ENCODE results near the gene TBXA2R.
A peak's percentile ranks its signal among the peaks of the same experiment; 100 is the strongest.

The TBXA2R gene

DNA sequence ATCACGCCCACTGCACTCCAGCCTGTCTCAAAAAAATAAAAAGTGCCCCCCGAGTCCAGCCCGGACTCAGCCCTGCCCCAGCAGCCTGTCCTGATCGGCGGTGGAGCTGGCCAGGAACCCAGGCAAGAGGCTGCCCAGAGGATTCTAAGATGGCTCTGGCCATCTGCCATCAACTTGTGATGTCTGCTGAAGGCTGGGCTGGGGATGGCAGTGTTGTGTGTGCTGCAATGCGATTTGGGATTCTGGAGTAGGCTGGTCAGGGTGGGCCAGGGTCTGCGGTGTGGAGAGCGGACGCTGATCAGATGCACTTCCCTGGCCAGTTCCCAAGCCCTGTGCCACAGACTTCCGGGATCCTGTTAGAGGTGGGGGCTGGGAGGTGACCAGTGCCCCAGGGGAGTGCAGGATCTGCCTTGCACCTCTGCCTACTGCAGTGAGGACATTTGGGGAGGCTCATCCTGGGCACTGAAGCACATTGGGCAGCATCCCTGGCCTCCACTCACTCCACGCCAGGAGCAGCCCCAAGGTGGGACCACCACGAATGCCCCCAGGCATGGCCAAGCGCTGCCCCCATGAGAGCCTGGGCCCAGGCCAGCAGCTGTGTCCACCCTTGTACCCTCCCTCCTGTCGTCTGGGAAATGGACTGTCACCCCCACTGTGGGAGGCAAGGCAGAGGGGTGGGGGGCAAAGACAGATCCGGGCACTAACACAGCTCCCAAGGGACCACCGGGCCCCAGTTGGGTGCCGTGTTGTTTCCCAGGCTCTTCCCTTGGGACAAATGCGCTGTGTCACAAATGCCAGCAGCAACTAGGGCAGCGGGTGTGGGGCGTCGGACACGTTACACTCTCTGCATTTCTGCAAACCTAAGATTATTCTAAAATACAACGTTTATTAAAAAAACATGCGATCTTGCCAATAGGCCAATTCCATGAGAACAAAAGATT lies 3.4 kb upstream of the TBXA2R start:
- Histone ChIP-seq H3K27ac (ENCODE audit: low read depth, low read length) (no peak overlapping the region), H3K27me3 (ENCODE audit: control insufficient read depth, insufficient read depth, low read length) (peaks cover 12% of the 10 kb centered on the region), H3K9me3 (ENCODE audit: control insufficient read depth, insufficient read depth, low read length) (no peaks in the 10 kb centered on the region), H3K4me1 (ENCODE audit: control insufficient read depth, insufficient read depth, low read length) (peaks cover 6% of the 10 kb centered on the region; the same call in 1 of the 2 replicates), H3K4me3 (ENCODE audit: low read depth, low read length) (no peak overlapping the region), H3K9ac (ENCODE audit: low read depth, low read length) (no peak overlapping the region), H3K36me3 (ENCODE audit: control insufficient read depth, insufficient read depth, low read length) (peaks cover 22% of the 10 kb centered on the region)

DNA sequence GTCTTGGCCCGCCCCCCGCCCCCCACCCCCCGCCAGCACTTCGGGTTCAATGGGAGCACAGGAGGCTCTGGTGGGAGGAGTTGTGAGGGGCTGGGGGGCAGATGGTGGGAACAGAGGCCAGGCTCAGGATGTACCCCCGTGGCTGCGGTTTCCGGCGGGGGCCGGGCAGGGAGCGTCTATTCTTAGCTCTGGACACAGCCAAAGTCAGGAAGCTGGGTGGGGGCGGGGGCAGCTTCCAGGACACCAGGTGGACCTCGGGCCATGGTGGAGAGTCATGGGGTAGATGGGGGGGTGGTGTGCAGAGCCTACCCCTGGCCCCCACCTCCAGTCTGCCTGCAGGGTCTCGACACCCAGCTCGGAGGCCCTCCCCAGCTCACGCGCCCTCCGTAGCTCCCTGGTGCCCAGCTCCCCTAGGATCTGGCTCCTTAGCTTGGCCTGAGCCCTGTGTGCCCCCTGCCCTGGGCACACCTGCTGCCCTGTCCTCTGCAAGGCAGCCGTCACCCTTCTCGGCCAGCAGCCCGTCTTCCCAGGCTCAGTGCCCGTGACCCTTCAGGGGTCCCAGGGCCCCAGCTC lies 2.2 kb upstream of the TBXA2R start:
- Histone ChIP-seq H3K36me3 (ENCODE audit: control insufficient read depth, insufficient read depth, low read length) (peaks cover 22% of the 10 kb centered on the region), H3K27ac (ENCODE audit: low read depth, low read length) (no peak overlapping the region), H3K27me3 (ENCODE audit: control insufficient read depth, insufficient read depth, low read length) (peaks cover 16% of the 10 kb centered on the region), H3K4me1 (ENCODE audit: control insufficient read depth, insufficient read depth, low read length) (peaks cover 6% of the 10 kb centered on the region; the same call in 1 of the 2 replicates), H3K9me3 (ENCODE audit: control insufficient read depth, insufficient read depth, low read length) (no peaks in the 10 kb centered on the region), H3K9ac (ENCODE audit: low read depth, low read length) (no peak overlapping the region), H3K4me3 (ENCODE audit: low read depth, low read length) (no peak overlapping the region)

DNA sequence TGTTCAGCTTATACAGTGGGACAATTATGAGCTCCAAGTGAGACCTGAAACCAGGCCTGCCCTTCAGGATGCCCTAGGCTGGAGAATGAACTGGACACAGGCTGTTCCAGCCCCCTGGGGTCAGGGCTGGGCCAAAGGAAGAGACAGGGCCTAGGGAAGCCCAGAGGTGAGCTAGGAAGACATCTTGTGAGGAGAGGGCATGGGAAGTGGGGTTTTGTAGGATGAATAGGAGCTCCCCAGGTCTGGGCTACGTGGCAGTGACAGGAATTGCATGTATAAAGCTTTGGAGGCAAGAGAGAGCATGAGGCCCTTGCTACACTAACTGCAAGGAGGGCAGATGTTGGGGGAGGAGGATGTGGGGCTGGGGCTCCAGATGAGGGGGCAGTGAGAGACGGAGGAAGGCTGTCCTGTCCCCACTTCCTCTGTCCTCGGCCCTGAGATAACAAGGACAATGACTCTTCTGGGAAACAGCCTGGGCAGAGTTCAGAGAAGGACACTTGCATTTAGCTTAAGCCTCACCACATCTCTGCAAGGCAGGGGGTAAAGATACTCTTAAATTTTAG lies 1.5 kb upstream of the TBXA2R start:
- H3K9me3 ChIP-seq (ENCODE audit: control insufficient read depth, insufficient read depth, low read length): no peaks in the 10 kb centered on the region
- H3K4me3 ChIP-seq (ENCODE audit: low read depth, low read length): no peak overlapping the region
- peaks cover 16% of the 10 kb centered on the region for H3K27me3 ChIP-seq (ENCODE audit: control insufficient read depth, insufficient read depth, low read length)
- H3K9ac ChIP-seq (ENCODE audit: low read depth, low read length): no peak overlapping the region
- H3K4me1 ChIP-seq (ENCODE audit: control insufficient read depth, insufficient read depth, low read length): peaks cover 6% of the 10 kb centered on the region; the same call in 1 of the 2 replicates
- peaks cover 22% of the 10 kb centered on the region for H3K36me3 ChIP-seq (ENCODE audit: control insufficient read depth, insufficient read depth, low read length)
- peak overlapping the region; percentile 26 for H3K27ac ChIP-seq (ENCODE audit: low read depth, low read length)

DNA sequence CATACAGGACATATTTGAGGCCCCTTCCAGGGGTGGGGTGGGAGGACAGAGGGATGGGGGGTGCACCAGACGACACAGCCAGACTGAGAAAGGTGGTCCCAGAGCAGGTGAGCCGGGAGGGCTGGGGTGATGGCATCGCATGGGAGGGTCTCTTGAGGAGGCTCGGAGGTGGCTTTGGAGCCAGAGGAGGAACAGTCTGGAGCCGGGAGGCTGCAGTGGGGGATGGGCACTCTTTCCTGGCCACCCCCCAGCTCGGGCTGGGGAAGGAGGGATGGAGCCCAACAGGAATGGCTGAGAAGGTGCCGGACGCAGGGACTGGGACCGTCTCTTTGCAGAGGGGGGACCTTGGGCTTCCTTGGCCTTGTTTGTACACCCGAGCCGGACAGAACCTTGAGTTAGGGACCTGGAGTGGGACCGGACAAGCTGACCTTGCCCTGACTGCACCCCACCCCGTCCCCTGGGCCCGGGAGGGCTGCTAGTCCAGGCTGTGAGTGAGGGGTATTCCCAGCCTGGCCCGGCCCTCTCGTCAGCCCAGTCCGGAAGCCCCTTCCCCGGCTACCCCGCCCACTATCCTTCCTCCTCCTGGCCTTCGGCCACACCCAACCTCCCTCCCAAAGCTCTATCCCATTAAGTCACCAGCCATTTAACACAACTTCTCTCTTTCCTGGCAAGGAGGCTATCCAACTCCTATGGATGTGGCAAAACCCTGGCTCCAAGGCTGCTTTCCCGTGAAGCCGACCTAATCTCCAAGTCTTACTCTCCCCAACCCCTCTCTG lies 816 bp upstream of the TBXA2R start:
- H3K9ac ChIP-seq (ENCODE audit: low read depth, low read length): no peak overlapping the region
- H3K27me3 ChIP-seq (ENCODE audit: control insufficient read depth, insufficient read depth, low read length): peaks cover 16% of the 10 kb centered on the region
- peaks cover 20% of the 10 kb centered on the region for H3K36me3 ChIP-seq (ENCODE audit: control insufficient read depth, insufficient read depth, low read length)
- peak overlapping the region; percentile 58 for H3K4me3 ChIP-seq (ENCODE audit: low read depth, low read length)
- peaks cover 6% of the 10 kb centered on the region; the same call in 1 of the 2 replicates for H3K4me1 ChIP-seq (ENCODE audit: control insufficient read depth, insufficient read depth, low read length)
- H3K9me3 ChIP-seq (ENCODE audit: control insufficient read depth, insufficient read depth, low read length): no peaks in the 10 kb centered on the region
- H3K27ac ChIP-seq (ENCODE audit: low read depth, low read length): peak overlapping the region; percentile 26

DNA sequence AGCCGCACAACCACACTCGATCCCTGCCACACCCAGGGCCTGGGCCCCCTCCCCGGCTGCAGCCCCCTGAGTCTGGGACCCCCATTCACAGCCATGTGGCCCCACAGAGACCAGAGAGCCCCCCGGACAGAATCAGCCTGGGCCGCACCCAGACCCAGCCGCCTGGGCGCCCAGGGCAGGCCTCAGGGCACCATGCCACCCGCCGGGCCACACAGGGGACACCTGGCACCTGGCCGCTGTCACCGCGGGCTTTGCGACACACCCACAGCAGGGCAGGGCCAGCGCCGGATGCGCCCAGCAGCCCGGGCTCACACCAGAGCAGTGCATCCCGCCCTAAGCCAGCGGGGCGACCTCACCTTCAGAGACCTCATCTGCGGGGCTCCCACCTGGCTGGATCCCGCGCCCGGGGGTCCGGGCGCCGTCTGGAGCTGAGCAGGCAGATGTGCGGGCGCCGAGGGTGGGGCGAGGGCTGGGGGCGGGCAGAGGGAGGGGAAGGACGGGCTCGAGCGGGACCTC lies 443 bp downstream of the TBXA2R start:
- Histone ChIP-seq H3K36me3 (ENCODE audit: control insufficient read depth, insufficient read depth, low read length) (peaks cover 7% of the 10 kb centered on the region), H3K4me3 (ENCODE audit: low read depth, low read length) (peak overlapping the region; percentile 58), H3K4me1 (ENCODE audit: control insufficient read depth, insufficient read depth, low read length) (peaks cover 6% of the 10 kb centered on the region; the same call in 1 of the 2 replicates), H3K9me3 (ENCODE audit: control insufficient read depth, insufficient read depth, low read length) (no peaks in the 10 kb centered on the region), H3K9ac (ENCODE audit: low read depth, low read length) (no peak overlapping the region), H3K27me3 (ENCODE audit: control insufficient read depth, insufficient read depth, low read length) (peaks cover 16% of the 10 kb centered on the region), H3K27ac (ENCODE audit: low read depth, low read length) (no peak overlapping the region)

DNA sequence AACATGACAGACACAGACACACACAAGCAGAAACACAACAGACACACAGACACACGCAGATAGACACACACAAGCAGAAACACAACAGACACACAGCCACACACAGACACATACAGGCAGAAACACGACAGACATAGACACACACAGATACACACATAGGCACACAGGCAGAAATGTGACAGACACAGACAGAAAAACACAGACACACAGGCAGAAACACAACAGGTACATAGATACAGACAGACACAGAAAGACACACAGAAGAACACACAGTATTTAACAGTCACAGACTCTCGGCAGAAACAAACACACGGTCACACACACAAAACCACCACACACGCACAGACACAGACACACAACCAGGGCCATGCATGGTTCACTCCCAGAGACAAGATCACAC lies 905 bp downstream of the TBXA2R start:
- H3K36me3 ChIP-seq (ENCODE audit: control insufficient read depth, insufficient read depth, low read length): peaks cover 3% of the 10 kb centered on the region
- peaks cover 16% of the 10 kb centered on the region for H3K27me3 ChIP-seq (ENCODE audit: control insufficient read depth, insufficient read depth, low read length)
- no peaks in the 10 kb centered on the region for H3K9me3 ChIP-seq (ENCODE audit: control insufficient read depth, insufficient read depth, low read length)
- no peak overlapping the region for H3K27ac ChIP-seq (ENCODE audit: low read depth, low read length)
- peaks cover 6% of the 10 kb centered on the region; the same call in 1 of the 2 replicates for H3K4me1 ChIP-seq (ENCODE audit: control insufficient read depth, insufficient read depth, low read length)
- no peak overlapping the region for H3K9ac ChIP-seq (ENCODE audit: low read depth, low read length)
- H3K4me3 ChIP-seq (ENCODE audit: low read depth, low read length): peak overlapping the region; percentile 58; the same call in 1 of the 2 replicates

DNA sequence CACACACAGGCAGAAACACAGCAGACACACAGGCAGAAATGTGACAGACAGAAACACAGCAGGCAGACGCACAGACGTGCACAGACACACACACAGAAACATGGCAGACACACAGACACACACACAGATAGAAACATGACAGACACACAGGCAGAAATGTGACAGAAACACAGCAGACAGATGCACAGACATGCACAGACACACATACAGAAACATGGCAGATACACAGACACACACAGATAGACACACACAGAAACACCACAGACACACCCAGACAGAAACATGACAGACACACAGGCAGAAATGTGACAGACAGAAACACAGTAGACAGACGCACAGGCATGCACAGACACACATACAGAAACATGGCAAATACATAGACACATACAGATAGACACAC lies 1.3 kb downstream of the TBXA2R start:
- H3K4me3 ChIP-seq (ENCODE audit: low read depth, low read length): no peak overlapping the region

DNA sequence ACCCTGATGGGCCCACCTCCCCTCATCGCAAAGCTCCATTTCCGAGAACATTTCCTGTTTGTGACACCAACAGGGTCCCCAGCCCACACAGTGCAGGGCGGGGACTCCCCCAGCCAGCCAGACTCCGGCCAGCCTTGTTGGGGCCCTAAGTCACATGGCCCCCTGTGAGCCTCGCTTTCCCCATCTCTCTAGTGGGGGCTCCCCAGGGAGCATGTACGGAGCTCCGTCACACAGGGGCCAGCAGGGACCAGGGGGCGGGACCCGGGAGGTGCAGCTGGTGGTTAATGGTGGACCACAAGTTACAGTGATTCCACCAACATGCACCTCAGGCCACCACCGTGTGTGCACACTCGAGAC lies 1.7 kb downstream of the TBXA2R start:
- H3K36me3 ChIP-seq (ENCODE audit: control insufficient read depth, insufficient read depth, low read length): no peaks in the 10 kb centered on the region
- H3K27me3 ChIP-seq (ENCODE audit: control insufficient read depth, insufficient read depth, low read length): peaks cover 16% of the 10 kb centered on the region
- no peaks in the 10 kb centered on the region for H3K9me3 ChIP-seq (ENCODE audit: control insufficient read depth, insufficient read depth, low read length)
- H3K9ac ChIP-seq (ENCODE audit: low read depth, low read length): no peak overlapping the region
- H3K4me3 ChIP-seq (ENCODE audit: low read depth, low read length): no peak overlapping the region
- H3K27ac ChIP-seq (ENCODE audit: low read depth, low read length): no peak overlapping the region
- H3K4me1 ChIP-seq (ENCODE audit: control insufficient read depth, insufficient read depth, low read length): peaks cover 6% of the 10 kb centered on the region; the same call in 1 of the 2 replicates

More for the DNA sequence above, 1.3 kb downstream of the TBXA2R start:
- H3K36me3 ChIP-seq (ENCODE audit: control insufficient read depth, insufficient read depth, low read length): no peaks in the 10 kb centered on the region
- H3K27ac ChIP-seq (ENCODE audit: low read depth, low read length): no peak overlapping the region
- H3K9ac ChIP-seq (ENCODE audit: low read depth, low read length): no peak overlapping the region
- H3K4me1 ChIP-seq (ENCODE audit: control insufficient read depth, insufficient read depth, low read length): peaks cover 6% of the 10 kb centered on the region; the same call in 1 of the 2 replicates
- H3K9me3 ChIP-seq (ENCODE audit: control insufficient read depth, insufficient read depth, low read length): no peaks in the 10 kb centered on the region
- H3K27me3 ChIP-seq (ENCODE audit: control insufficient read depth, insufficient read depth, low read length): peaks cover 16% of the 10 kb centered on the region

DNA sequence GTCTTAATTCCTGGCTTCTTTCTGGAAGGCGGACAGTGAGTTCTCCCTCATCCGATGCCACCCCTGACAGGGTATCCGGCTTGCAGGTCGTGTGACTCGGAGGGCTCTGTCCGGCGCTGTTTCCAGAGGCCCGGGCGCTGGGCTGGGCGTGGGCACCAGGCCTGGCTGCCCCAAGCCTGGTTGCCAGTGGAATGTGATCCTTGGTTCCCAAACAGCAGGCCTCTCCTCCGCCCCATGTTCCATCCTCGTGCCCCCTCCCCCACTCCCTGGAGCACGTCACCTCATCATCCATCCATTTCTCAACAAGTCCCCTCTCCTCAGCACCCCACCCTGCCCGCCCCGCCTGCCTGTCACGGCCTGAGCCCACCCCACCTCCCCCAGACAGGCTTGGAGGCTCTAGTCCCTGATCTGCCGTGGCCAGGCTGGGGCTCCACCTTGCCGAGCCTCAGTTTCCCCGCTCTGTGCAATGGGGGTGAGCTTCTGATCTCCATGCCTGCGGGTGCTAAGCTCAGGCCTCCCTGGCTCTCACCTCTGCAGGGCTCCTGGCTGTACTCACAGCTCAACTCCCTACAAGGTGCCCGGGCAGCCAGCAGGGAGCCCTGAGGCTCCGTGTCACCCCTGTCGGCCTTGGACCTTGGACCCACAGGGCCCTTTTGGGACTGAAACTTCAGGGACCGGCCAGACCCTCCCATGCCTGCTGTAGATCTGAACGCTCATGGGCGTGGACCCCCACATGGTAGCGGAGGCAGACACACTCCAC lies 2.3 kb downstream of the TBXA2R start:
- H3K4me1 ChIP-seq (ENCODE audit: control insufficient read depth, insufficient read depth, low read length): peaks cover 6% of the 10 kb centered on the region; the same call in 1 of the 2 replicates
- no peak overlapping the region for H3K4me3 ChIP-seq (ENCODE audit: low read depth, low read length)
- H3K9ac ChIP-seq (ENCODE audit: low read depth, low read length): no peak overlapping the region
- H3K36me3 ChIP-seq (ENCODE audit: control insufficient read depth, insufficient read depth, low read length): no peaks in the 10 kb centered on the region
- H3K9me3 ChIP-seq (ENCODE audit: control insufficient read depth, insufficient read depth, low read length): no peaks in the 10 kb centered on the region
- H3K27me3 ChIP-seq (ENCODE audit: control insufficient read depth, insufficient read depth, low read length): peaks cover 16% of the 10 kb centered on the region
- no peak overlapping the region for H3K27ac ChIP-seq (ENCODE audit: low read depth, low read length)

Measured in HUES48 (cell line).